ENCODE measurements around the gene TAPT1. TPM values are rescaled to one million over a fixed set of nuclear protein-coding genes. Genes with fewer than 3 reads are reported as not detected.

The TAPT1 gene
- polyA plus RNA-seq, 1 donor from 2014 or later: 34.2 TPM

DNA sequence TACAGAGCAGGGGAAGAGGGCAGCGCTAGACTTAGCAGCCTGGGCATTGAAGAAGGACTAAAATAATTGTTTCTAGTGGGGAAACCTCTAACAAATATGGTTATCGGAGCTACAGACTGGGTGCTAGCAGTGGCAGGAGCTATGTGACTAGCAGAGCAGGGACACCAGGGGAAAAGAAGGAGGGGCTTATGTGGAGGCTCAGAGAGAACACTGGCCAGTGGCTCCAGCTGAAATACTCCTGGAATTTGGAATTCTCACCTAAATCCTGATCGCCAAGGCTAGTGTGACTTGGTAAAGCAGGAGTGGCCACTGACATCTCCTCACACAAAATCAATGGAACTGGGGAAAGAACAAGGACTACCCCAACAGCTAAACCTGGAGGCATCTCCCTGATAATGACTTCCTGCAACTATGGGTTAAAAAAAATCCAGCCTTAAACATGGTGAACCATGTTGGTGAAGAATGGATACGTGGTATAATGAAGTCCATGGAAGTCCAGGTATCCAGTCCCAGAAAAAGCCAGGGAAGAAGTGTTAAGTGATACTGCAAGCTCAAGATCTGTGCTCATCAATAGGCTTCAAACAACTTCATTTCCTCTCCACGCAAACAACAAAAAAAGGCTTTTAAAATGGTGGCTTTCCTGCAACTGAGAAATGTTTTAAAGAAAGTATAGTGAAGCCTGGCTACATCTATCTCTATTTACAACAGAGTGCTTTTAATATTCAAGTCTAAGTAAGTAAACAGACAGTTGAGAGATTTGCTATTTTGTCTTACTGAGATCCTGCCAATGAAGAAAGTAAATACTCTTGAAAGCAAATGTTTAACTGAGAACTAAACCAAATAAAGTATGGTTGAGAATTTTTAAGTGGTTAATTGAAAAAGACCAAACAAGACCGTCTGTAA is 1.8 kb downstream of the TAPT1 start:
- no peaks in the 10 kb centered on the region for H3F3A ChIP-seq (ENCODE audit: insufficient read depth, low read length, poor library complexity, severe bottlenecking)
- TF ChIP-seq, protein P1, sequence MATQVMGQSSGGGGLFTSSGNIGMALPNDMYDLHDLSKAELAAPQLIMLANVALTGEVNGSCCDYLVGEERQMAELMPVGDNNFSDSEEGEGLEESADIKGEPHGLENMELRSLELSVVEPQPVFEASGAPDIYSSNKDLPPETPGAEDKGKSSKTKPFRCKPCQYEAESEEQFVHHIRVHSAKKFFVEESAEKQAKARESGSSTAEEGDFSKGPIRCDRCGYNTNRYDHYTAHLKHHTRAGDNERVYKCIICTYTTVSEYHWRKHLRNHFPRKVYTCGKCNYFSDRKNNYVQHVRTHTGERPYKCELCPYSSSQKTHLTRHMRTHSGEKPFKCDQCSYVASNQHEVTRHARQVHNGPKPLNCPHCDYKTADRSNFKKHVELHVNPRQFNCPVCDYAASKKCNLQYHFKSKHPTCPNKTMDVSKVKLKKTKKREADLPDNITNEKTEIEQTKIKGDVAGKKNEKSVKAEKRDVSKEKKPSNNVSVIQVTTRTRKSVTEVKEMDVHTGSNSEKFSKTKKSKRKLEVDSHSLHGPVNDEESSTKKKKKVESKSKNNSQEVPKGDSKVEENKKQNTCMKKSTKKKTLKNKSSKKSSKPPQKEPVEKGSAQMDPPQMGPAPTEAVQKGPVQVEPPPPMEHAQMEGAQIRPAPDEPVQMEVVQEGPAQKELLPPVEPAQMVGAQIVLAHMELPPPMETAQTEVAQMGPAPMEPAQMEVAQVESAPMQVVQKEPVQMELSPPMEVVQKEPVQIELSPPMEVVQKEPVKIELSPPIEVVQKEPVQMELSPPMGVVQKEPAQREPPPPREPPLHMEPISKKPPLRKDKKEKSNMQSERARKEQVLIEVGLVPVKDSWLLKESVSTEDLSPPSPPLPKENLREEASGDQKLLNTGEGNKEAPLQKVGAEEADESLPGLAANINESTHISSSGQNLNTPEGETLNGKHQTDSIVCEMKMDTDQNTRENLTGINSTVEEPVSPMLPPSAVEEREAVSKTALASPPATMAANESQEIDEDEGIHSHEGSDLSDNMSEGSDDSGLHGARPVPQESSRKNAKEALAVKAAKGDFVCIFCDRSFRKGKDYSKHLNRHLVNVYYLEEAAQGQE (IDR thresholded peaks at IDR 0.05; ENCODE audit: borderline replicate concordance): no peak
- TF ChIP-seq TAF1 (IDR thresholded peaks at IDR 0.05; ENCODE audit: low read depth) (no peak), POLR2AphosphoS5 (IDR thresholded peaks at IDR 0.05) (no peak), SMC3 (conservative IDR thresholded peaks at IDR 0.05; ENCODE audit: poor library complexity) (no peak), EZH2 (IDR thresholded peaks at IDR 0.05; ENCODE audit: borderline replicate concordance, insufficient read depth, low read length, poor library complexity, severe bottlenecking) (no peak), EP300 (conservative IDR thresholded peaks at IDR 0.05; ENCODE audit: poor library complexity, severe bottlenecking) (no peak), MXI1 (conservative IDR thresholded peaks at IDR 0.05; ENCODE audit: poor library complexity, severe bottlenecking) (no peak), RAD21 (conservative IDR thresholded peaks at IDR 0.05) (no peak)
- TF ChIP-seq, protein P2, sequence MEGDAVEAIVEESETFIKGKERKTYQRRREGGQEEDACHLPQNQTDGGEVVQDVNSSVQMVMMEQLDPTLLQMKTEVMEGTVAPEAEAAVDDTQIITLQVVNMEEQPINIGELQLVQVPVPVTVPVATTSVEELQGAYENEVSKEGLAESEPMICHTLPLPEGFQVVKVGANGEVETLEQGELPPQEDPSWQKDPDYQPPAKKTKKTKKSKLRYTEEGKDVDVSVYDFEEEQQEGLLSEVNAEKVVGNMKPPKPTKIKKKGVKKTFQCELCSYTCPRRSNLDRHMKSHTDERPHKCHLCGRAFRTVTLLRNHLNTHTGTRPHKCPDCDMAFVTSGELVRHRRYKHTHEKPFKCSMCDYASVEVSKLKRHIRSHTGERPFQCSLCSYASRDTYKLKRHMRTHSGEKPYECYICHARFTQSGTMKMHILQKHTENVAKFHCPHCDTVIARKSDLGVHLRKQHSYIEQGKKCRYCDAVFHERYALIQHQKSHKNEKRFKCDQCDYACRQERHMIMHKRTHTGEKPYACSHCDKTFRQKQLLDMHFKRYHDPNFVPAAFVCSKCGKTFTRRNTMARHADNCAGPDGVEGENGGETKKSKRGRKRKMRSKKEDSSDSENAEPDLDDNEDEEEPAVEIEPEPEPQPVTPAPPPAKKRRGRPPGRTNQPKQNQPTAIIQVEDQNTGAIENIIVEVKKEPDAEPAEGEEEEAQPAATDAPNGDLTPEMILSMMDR (IDR thresholded peaks at IDR 0.05; ENCODE audit: poor library complexity, severe bottlenecking): no peak
- no peak overlapping the region for H2AFZ ChIP-seq (ENCODE audit: low read depth, low read length)
- peaks cover 32% of the 10 kb centered on the region for H3K79me2 ChIP-seq (replicated peaks; ENCODE audit: insufficient read depth, low read length)
- H3K36me3 ChIP-seq (ENCODE audit: insufficient read depth, low read length): no peaks in the 10 kb centered on the region
- no peaks in the 10 kb centered on the region for H4K20me1 ChIP-seq (ENCODE audit: insufficient read depth)
- H3K9me3 ChIP-seq (ENCODE audit: low read length): no peaks in the 10 kb centered on the region
- H3K9ac ChIP-seq (ENCODE audit: low read length): no peak overlapping the region
- H3K9me2 ChIP-seq (ENCODE audit: insufficient read depth, low read length): no peaks in the 10 kb centered on the region
- no peak overlapping the region for H3K27ac ChIP-seq (ENCODE audit: low read length)
- peak overlapping the region; percentile 87 for H3K4me3 ChIP-seq (ENCODE audit: low read length)
- H3K27me3 ChIP-seq (ENCODE audit: insufficient read depth, low read depth, low read length): no peaks in the 10 kb centered on the region
- peak overlapping the region; percentile 83 for H3K4me2 ChIP-seq (ENCODE audit: low read length)

DNA sequence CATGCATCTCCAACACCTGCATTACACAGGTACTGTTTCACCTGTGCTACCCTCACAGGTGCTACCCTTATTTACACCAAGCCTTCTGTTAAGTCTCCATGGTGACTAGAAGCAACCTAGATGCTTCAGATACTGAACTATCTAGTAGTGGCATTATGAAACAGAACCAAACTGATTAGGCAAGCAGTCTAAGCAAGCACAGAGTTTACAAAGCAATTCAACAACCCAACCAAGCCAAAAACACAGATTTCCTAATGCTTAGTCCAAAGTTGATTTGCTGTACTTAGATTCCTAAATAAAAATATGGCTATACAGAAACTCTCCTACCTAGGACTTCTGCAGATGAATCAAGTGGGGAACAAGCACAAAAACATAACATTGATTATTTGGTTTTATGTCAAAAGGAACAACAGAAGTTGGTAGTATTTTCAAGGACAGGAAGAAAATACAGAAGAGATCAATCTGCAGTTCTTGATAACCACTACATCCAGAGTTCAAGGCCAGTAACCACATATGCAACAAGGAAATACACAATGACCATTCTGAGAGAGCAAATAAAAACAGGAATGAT is 3.2 kb downstream of the TAPT1 start:
- TF ChIP-seq POLR2AphosphoS5 (IDR thresholded peaks at IDR 0.05) (no peak), RAD21 (conservative IDR thresholded peaks at IDR 0.05) (no peak), EP300 (conservative IDR thresholded peaks at IDR 0.05; ENCODE audit: poor library complexity, severe bottlenecking) (no peak), EZH2 (IDR thresholded peaks at IDR 0.05; ENCODE audit: borderline replicate concordance, insufficient read depth, low read length, poor library complexity, severe bottlenecking) (no peak), SMC3 (conservative IDR thresholded peaks at IDR 0.05; ENCODE audit: poor library complexity) (no peak), MXI1 (conservative IDR thresholded peaks at IDR 0.05; ENCODE audit: poor library complexity, severe bottlenecking) (no peak), TAF1 (IDR thresholded peaks at IDR 0.05; ENCODE audit: low read depth) (no peak)
- TF ChIP-seq, protein P1 (IDR thresholded peaks at IDR 0.05; ENCODE audit: borderline replicate concordance): no peak
- TF ChIP-seq, protein P2 (IDR thresholded peaks at IDR 0.05; ENCODE audit: poor library complexity, severe bottlenecking): no peak
- Histone ChIP-seq H3K9ac (ENCODE audit: low read length) (no peak overlapping the region), H3K27ac (ENCODE audit: low read length) (no peak overlapping the region), H3K36me3 (ENCODE audit: insufficient read depth, low read length) (no peaks in the 10 kb centered on the region), H3K4me3 (ENCODE audit: low read length) (peak overlapping the region; percentile 87), H3K4me2 (ENCODE audit: low read length) (no peak overlapping the region), H4K20me1 (ENCODE audit: insufficient read depth) (no peaks in the 10 kb centered on the region), H3K79me2 (replicated peaks; ENCODE audit: insufficient read depth, low read length) (peaks cover 38% of the 10 kb centered on the region), H3K27me3 (ENCODE audit: insufficient read depth, low read depth, low read length) (no peaks in the 10 kb centered on the region), H3F3A (ENCODE audit: insufficient read depth, low read length, poor library complexity, severe bottlenecking) (no peaks in the 10 kb centered on the region), H3K9me3 (ENCODE audit: low read length) (no peaks in the 10 kb centered on the region), H3K9me2 (ENCODE audit: insufficient read depth, low read length) (no peaks in the 10 kb centered on the region), H2AFZ (ENCODE audit: low read depth, low read length) (no peak overlapping the region)
